GM18868 (cell line): ENCODE measurements around the gene ASB3.
"Not testable (repeated sequence)": the region's sequence is repeated elsewhere in the genome, so short reads cannot be mapped to it uniquely, and the experiment has no call there.

Source experiments
- ATAC-seq: cut with Tn5 transposase; IDR thresholded peaks from one replicate; pipeline ENCODE4 v1.9.1; 2021; ENCODE audit warnings: mild to moderate bottlenecking, moderate library complexity; ENCODE audit not compliant: unreplicated experiment

Gene ASB3, protein sequence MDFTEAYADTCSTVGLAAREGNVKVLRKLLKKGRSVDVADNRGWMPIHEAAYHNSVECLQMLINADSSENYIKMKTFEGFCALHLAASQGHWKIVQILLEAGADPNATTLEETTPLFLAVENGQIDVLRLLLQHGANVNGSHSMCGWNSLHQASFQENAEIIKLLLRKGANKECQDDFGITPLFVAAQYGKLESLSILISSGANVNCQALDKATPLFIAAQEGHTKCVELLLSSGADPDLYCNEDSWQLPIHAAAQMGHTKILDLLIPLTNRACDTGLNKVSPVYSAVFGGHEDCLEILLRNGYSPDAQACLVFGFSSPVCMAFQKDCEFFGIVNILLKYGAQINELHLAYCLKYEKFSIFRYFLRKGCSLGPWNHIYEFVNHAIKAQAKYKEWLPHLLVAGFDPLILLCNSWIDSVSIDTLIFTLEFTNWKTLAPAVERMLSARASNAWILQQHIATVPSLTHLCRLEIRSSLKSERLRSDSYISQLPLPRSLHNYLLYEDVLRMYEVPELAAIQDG

DNA sequence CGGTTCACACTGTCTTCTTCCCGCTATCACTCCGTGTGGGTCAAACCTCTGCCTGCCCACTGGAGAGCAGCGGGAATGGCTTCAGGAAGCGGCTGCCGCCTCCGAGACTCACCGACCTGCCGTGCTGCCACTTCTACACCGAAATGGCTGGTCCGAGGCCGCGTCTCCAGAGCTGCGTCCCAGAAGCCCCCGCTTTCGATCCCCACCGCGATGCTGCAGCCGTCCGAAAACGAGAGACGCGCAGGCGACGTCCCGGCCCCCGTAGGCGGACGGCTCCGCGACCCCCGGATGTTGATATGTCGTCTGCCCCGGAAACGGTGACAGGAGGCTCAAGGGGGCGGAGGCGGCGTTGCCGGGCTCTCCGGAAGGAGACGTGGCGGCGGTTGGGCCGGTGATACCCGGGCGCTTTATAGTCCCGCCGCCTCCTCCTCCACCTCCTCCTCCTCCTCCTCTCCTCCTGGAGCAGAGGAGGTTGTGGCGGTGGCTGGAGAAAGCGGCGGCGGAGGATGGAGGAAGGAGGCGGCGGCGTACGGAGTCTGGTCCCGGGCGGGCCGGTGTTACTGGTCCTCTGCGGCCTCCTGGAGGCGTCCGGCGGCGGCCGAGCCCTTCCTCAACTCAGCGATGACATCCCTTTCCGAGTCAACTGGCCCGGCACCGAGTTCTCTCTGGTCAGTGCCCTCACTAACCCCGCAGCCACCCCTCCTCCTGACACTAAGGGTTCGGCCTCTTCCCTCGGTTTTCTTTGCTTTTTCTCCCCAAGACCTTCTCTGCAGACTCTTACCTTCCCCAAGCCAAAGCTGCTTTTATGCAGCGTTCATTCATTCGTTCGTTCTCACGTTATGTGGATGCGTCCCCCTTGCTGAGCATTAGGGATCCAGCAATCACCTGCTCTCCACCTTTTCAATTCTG is at the start of gene ASB3, which contains the start of gene ERLEC1:
TSS of gene ASB3 (minus strand) at position 249 of the 909 bp plus-strand sequence. CDS start 21,381 bp downstream, outside the sequence.
TSS of gene ERLEC1 (plus strand) at position 340 of the 909 bp plus-strand sequence. CDS start at position 507, 167 bp downstream.
- ATAC-seq: peak; percentile 94

DNA sequence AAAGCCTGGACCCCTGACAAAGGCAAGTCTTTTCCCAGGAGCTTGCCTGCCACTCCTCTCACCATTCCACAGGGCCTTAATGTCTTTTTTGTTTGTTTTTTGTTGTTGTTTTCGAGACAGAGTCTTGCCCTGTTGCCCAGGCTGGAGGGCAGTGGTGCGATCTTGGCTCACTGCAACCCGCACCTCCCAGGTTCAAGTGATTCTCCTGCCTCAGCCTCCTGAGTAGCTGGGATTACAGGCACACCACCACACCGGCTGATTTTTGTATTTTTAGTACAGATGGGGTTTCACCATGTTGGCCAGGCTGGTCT is 43.2 kb upstream of the ASB3 start:
- not testable (repeated sequence) for ATAC-seq

DNA sequence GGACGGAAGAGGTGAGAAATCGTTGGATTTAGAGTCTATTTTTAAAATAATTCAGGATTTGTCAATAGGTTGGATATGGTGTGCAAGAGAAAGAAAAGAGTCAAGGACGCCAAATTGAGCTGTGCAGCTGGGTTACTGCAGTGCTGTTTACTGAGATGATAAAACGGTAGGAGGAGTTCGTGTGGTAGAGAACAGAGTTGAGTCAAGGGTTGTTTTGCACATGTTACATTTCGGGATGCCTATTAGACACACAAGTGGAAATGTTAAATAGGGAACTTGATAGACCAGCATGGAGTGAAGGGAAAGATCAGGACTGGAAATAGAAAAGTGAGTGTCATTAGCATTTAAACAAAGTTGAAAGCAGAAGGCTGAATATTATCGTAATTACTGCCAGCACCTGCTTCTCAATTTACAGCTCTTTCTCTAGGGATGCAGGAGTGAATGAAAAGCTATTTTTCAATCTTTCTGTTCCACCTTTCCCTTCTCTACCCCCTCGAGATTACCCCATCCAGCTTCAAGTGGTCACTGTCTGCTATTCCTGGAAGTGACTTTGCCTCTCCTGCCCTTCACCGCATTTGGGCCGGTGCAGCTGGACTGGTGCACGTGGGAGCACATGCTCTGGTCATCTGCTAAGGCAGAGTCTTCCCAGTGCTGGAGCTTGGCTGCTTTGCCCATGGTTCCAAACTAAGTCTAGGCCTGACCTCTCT is 42.7 kb upstream of the ASB3 start:
- no peak for ATAC-seq

DNA sequence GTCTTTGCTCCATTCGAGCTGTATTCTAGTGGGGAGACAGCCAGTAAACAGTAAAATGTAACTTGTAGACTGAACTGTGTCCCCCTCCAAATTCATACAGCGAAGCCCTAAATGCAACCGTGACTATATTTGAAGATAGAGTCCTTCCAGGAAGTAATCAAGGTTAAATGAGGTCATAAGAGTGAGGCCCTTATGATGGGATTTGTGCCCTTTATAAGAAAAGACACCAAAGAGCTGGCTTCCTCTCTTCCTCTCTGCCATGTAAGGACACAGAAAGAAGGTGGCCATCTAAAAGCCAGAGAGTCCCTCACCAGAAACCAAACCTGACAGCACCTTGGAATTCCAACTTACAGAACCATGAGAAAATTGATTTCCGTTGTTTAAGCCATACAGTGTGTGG is 41.6 kb upstream of the ASB3 start:
- no peak for ATAC-seq

DNA sequence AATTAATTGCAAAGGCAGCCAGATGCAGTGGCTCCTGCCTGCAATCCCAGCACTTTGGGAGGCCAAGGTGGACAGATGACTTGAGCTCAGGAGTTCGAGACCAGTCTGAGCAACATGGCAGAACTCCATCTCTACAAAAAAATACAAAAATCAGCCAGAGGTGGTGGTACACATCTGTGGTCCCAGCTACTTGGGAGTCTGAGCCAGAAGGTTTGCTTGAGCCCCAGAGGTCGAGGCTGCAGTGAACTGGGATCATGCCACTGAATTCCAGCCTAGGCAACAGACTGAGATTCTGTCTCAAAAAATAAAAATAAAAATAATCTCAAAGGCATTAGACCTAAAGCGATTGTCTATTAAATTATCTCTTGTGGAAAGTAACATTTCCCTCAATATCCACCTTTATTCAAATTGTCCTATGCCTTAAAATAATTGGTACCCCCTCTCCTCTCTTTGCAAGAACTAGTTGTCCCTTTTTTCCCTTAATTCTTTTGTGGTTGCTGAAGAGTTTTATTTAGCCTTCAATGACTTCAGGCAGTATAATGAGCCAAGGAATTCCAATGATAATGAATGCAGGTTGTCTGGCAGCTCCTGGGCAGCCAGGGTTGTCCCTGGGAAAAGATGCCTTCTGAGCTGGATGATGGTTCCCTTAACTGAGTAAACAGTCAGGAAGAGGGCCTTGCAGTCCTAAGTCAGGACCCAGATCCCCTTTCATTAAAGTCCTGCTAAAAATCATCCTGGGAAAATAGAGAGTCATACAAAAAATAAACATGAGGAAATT is 40.8 kb upstream of the ASB3 start:
- no peak for ATAC-seq

DNA sequence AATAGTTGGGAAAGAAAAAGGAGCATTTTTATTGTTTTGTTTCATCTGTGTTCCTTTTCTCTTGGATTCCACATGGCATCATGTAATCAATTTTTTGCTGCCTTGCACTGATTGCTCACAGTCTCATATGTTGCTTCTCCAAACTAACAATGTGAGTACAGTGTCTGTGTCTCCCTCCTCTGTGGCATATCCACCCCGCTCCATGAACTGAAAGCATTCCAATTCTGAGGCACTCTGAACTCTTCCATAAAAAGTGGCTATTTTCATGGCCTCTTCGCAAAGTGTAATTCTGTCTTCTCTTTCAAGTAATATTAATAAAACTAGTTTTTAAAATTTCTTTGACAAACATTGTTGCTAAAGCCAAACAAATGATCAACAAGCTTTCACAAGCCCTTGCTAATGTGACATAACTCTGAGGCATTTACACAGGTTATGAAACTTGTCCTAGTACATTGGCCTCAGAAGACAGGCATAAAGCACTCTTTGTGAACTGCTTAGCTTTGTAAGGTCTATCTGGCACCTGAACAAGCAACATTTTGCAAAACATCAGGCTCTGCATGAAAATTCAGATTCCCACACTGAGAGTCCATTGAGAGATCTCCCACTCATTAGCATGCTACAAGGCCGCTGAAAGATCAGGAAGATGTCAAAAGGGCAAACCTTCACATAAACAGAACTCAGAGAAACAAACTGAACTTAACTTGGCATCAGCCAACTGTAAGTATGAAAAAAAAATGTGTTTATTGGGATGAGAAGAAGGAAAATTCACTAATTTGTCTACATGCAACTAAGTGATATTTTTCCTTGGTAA is 40.0 kb upstream of the ASB3 start:
- ATAC-seq: no peak

DNA sequence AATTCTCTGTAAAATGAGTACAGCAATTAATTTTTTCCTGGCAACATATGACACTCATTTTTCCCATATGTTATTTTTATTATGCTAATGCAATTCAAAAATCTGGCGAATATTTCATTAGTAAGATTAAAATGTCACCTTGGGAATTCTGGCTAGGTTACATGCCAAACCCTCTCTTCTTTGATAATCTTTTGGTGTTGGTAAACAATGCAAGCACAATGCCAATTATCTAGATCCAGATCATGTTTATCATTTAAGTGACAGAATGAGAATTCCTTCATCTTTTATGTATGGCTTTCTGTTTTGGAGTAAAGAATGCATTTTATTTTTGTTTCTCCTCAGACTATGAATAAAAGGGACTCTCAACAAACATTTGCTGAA is 39.3 kb upstream of the ASB3 start:
- no peak for ATAC-seq

DNA sequence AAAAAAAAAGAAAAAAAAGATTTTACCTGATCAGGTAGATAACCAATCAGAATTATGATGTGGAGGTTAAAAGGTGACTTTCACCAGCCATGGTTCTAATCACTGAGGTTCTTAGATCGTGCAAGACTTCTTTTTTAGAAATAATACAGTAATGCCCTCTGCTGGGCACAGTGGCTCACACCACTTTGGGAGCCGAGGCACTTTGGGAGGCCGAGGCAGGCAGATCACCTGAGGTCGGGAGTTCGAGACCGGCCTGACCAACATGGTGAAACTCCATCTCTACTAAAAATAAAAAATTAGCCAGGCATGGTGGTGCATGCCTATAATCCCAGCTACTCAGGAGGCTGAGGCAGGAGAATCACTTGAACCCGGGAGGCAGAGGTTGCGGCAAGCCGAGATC is 36.9 kb upstream of the ASB3 start:
- peak; percentile 69 for ATAC-seq

DNA sequence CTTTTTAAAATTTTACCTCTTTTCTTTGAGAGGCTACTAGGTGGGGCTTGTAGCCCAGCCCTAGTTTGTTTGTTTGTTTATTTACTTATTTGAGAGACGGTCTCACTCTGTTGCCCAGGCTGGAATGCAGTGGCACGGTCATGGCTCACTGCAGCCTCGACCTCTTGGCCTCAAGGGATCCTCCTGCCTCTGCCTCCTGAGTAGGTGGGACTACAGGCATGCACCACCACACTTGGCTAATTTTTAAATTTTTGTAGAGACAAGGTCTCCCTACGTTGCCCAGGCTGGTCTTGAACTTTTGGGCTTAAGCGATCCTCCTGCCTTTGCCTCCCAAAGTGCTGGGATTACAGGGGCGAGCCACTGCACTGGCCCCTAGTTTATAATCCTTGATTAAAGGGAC is 35.1 kb upstream of the ASB3 start:
- no peak for ATAC-seq

DNA sequence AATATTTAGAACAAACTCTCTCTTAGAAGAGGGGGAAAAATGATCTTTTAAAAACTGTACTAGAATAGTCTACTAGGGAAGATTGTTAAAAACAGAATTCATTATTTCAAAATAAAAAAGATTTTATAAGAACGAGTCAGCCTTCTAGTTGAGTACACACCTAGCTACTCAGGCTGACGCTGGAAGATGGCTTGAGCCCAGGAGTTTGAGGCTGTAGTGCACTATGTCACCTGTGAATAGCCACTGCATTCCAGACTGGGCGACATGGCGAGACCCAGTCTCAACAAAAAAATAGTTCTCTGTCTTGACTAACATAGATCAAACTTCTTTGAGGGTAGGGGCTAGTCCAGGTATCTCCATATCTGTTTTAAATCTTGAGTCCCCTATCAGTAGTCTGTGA is 34.0 kb upstream of the ASB3 start:
- no peak for ATAC-seq

DNA sequence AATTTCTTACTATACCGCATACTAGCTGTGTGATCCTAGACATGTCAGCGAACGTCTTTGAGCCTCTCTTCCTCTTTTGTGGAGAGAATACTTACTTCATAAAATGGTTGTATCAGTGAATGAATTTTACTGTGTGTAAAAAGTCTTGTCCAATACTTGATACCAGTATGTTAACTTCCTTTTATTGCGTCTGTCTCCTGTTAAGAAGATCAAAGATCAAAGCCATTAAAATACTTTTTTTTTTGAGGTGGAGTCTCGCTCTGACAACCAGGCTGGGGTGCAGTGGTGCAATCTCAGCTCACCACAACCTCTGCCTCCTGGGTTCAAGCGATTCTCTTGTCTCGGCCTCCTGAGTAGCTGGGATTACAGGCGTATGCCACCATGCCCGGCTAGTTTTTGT is 33.3 kb upstream of the ASB3 start:
- no peak for ATAC-seq

DNA sequence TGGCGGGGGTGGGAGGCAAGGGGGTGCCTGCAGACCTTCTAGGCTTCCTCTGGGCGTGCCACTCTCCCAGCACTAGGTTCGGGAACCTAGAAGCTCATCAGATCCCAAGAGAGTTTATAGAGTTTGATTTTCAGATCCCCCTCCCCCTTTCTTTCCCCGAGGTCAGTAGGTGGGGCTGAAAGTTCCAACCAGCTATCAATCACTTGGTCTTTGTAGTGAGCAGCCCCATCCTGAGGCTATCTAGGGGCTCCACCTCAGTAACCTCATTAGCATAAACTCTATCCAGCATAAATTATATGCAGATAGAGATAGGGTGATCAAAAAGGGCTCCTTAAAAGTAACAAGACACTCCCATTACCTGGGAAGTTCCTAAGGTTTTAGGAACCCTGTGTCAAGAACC is 32.9 kb upstream of the ASB3 start:
- no peak for ATAC-seq

DNA sequence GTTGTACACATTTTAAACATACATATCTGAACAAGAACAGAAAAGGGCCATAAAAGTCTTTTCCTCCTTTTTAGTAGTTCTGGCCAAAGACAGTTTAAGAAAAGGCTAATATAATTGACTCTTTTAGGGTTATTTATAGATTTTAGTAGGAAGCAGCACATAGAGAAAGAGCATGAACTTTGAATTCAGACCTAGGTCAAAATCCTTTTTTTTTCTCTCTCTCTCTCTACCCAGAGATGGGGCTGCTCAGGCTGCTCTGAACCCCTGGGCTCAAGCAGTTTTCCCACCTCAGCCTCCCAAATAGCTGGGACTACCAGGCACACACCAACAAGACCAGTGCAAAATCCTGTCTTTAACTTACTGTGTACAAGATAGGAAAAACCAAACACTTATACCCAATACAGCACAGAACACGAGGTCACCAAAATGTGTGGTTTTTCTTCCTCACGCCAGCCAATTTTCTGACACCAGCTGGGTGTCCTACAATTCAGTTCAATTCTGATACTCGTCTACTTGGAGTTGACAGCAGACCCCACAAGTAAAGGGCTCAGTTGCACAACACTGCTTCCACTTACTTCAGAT is 32.2 kb upstream of the ASB3 start:
- no peak for ATAC-seq

DNA sequence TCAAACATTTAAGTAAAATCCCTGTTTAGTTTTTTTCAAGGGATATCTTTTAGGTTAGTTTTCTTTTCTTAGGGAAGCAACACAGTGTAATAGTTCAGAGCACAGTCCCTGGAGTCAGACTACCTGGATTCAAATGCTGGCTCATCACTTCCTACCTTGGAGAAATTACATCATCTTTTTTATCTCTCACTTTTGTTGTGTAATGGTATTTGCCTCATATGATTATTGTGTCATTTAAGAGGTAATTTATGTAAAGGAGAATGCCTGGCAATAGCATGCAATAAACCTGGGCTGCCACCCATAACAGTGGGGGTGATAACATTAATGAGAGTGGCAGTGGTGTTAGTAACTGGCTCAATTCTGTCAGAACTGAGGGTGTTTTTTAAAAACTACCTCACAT is 26.4 kb upstream of the ASB3 start:
- ATAC-seq: no peak

DNA sequence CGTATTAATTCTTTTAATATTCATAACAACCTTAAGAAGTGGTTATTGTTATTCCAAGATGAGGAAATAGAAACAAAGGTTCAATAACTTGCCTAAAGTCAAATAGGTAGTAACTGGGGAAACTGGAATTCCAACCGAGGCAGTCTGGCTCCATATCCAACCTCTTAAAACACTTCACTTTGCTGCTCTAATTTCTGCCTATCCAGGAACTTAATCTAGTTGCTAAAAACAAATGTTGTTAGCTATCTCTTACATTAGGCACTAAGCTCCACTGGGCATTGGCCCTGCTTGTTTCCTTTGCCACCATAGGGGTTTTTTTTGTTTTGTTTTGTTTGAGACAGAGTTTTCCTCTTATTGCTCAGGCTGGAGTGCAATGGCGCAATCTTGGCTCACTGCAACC is 24.8 kb upstream of the ASB3 start:
- ATAC-seq: no peak

DNA sequence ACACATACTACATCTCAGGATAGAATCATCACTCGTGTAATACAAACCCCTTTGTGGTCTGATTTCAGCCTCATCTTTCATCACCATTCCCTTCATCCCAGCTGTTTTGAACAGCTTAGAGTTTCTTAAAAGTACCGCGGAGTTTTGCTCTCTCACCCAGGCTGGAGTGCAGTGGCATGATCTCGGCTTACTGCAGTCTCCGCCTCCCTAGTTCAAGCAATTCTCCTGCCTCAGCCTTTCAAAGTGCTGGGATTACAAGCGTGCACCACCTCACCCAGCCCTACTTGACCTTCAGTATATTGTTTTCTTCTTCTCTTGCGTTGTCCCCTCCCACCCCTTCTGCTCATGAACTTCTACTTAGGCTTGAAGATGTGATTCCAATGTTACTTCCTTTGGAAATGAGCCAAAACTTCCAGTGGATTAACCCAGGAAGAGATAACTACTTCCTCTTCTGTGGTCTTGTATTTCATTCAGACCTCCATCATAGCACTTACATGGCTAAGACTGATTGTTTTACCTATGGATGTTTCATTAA is 15.9 kb upstream of the ASB3 start:
- no peak for ATAC-seq

DNA sequence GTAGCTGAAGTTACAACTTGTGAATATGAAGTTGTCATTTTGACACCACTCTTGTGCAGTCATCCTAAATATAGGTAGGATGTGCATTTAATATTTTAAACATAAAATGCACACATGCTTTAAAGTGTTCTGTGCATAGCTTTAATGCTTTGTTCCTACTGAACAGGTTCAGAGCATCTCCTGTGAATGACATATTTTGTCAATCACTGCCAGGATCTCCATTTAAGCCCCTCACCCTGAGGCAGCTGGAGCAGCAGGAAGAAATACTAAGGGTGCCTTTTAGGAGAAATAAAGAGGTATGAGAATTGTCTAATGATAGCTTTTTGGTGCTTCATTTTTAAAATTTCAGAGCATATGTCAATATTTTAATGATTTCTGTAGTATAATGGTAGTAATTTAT is 14.8 kb upstream of the ASB3 start:
- ATAC-seq: no peak

DNA sequence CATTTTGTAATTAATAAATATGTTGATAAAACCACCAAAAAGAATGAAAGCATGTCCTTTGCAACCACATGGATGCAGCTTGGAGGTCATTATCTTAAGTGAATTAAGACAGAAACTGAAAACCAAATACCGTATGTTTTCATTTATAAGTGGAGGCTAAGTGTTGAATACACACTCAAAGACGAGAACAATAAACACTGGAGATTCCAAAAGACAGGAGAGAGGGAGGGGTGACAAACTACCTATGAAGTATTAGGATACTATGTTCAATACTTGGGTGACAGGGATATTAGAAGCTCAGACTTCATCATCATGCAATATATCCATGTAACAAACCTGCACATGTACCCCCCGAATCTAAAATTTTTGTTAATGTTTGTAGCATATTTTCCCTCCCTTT is 7.1 kb upstream of the ASB3 start:
- no peak for ATAC-seq

DNA sequence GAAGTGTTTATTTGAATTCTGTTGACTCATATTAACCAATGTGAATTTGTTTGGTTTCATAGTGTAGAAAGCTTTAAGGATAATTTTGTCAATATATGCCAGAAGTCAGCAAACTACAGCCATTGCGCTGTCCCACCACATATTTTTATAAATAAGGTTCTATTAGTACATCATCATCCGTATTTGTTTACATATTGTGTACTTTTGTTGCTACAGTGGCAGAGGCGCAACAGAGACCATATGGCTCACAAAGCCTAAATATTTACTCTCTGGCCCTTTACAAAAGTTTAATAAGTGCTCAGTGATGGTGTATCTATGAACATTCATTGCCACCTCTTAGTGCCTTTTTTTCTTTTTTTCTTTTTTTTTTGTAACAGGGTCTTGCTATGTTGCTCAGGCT is 6.5 kb upstream of the ASB3 start:
- no peak for ATAC-seq
